PFSK-1 (cell line): ENCODE data around the gene KLF6.

Experiments used
- FOXP2 ChIP-seq: optimal IDR thresholded peaks from 2 replicates; pipeline ENCODE3; 2011; ENCODE audit warnings: borderline replicate concordance, control low read depth, inconsistent platforms; ENCODE audit not compliant: insufficient read depth; ENCODE audit errors: extremely low read length, extremely low read depth
- SIN3A ChIP-seq: IDR thresholded peaks from 2 replicates; pipeline ENCODE4 v1.6.1; 2012; ENCODE audit warnings: mild to moderate bottlenecking, low read length, moderate library complexity, borderline replicate concordance; ENCODE audit not compliant: insufficient read depth
- TF ChIP-seq, protein P1 (sequence below), 2 experiments: IDR thresholded peaks; 2 replicates each; pipeline versions ENCODE4 v1.6.1 to v1.8.0; 2011 to 2012; ENCODE audit warnings: low read depth in 2 of 2, low read length in 2 of 2, control low read depth in 1 of 2, inconsistent platforms in 1 of 2, mild to moderate bottlenecking in 1 of 2, moderate library complexity in 1 of 2; ENCODE audit not compliant: insufficient read depth in 1 of 2

DNA sequence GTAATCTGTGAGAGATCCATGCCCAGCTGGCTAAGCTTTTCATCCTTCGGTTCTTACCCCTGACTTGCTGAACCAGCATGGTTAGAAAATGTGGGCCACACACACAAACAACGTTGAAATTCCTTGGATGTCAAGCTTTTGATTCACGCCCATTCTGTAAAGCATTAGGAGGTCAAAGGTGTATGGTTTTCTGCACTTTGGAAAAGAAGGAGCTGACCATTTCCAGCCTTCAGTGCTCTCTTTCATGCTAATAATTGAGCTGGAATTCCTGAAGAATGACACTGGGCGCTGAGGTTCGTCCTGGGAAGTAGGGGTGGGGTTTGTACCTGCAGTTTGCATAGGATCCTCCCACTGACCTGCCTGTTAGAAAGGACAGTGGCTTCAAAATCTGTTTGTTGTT, 23.1 kb downstream of the KLF6 start:
- no peak for TF ChIP-seq SIN3A
- TF ChIP-seq, protein P1, sequence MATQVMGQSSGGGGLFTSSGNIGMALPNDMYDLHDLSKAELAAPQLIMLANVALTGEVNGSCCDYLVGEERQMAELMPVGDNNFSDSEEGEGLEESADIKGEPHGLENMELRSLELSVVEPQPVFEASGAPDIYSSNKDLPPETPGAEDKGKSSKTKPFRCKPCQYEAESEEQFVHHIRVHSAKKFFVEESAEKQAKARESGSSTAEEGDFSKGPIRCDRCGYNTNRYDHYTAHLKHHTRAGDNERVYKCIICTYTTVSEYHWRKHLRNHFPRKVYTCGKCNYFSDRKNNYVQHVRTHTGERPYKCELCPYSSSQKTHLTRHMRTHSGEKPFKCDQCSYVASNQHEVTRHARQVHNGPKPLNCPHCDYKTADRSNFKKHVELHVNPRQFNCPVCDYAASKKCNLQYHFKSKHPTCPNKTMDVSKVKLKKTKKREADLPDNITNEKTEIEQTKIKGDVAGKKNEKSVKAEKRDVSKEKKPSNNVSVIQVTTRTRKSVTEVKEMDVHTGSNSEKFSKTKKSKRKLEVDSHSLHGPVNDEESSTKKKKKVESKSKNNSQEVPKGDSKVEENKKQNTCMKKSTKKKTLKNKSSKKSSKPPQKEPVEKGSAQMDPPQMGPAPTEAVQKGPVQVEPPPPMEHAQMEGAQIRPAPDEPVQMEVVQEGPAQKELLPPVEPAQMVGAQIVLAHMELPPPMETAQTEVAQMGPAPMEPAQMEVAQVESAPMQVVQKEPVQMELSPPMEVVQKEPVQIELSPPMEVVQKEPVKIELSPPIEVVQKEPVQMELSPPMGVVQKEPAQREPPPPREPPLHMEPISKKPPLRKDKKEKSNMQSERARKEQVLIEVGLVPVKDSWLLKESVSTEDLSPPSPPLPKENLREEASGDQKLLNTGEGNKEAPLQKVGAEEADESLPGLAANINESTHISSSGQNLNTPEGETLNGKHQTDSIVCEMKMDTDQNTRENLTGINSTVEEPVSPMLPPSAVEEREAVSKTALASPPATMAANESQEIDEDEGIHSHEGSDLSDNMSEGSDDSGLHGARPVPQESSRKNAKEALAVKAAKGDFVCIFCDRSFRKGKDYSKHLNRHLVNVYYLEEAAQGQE (IDR thresholded peaks at IDR 0.05; ENCODE audit: insufficient read depth in 1 of 2, low read depth in 2 of 2, low read length in 2 of 2) = no peak
- no peak for TF ChIP-seq FOXP2
